GM12892 (cell line): ENCODE results near the gene SULT2A1.

ENCODE experiments used
- POLR2A ChIP-seq: IDR thresholded peaks from 2 replicates; pipeline ENCODE4 v1.6.1; 2011; ENCODE audit warnings: low read depth, low read length, control low read depth
- POLR2AphosphoS5 ChIP-seq: IDR thresholded peaks from 2 replicates; pipeline ENCODE4 v1.6.1; 2011; ENCODE audit warnings: low read depth, low read length, control low read depth
- TAF1 ChIP-seq: IDR thresholded peaks from 2 replicates; pipeline ENCODE4 v1.6.1; 2011; ENCODE audit warnings: low read depth, mild to moderate bottlenecking, control low read depth, low read length, borderline replicate concordance

GRCh38 chr19:47839913-47840312 lies 46.2 kb downstream of the SULT2A1 start:
- TF ChIP-seq POLR2AphosphoS5 (no peak), POLR2A (no peak), TAF1 (no peak)
